ENCODE results near the gene AKAP13.

AKAP13 gene

DNA sequence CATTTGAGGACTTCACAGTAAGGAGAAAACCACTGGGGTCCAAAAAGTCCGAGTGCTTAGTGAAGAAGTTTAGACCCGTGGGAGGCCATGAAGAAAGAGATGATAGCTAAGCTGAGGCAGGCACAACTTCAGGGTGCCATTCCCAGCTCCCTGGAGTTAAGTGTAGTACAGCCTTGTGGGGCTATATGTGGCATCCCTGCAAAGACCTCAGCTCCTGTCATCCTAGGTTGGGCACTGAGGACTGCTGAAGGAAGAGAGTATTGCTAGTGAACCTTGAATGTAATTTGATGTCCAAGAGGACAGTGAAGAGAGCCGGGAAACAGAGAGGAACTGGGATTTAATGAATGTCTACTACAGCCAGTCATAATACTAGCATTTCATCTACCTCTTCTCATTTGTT lies 162.1 kb downstream of the AKAP13 start:
- DNase-seq = no peak

DNA sequence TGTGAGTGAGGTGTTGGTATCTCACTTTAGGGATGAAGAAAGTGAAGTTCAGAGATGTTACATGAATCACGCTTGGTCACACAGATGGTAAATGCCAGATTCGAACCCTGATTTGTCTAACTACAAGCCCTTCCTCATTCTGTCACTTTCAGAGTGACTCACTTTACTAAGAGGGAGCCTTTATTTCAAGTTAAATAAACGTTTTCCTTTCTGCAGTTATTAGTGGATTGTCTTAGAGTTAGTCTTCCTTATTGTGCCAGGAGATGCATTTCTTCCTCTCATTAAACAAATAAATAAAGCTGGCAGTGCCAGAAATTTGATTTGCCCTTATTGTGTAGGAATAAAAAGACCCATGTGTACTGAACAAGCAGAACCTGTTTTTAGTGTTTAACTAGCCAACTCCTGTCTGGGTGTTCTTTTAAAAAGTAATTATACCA lies 162.5 kb downstream of the AKAP13 start:
- DNase-seq = peak; percentile 11

DNA sequence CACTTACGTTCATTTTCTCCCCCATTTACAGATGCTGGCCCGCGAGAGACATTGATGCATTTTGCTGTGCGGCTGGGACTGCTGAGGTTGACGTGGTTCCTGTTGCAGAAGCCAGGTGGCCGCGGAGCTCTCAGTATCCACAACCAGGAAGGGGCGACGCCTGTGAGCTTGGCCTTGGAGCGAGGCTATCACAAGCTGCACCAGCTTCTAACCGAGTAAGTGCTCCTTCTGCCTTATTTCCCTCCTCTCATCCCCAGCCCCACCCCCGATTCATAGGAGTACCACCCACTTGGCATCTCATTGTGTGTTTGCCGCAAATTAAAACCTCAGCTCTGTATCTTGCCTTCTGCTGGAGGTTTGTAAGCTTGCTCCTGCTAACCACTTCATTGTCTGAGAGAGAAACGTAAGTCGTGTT lies 163.3 kb downstream of the AKAP13 start:
- DNase-seq = no peak

- DNase-seq = no peak
Observed at GRCh38 chr15:85545185-85545584, 164.8 kb downstream of the AKAP13 start.

GRCh38 chr15:85545752-85546151 lies 165.3 kb downstream of the AKAP13 start:
- DNase-seq = no peak

GRCh38 chr15:85547386-85547785 lies 167.0 kb downstream of the AKAP13 start:
- DNase-seq = no peak

DNA sequence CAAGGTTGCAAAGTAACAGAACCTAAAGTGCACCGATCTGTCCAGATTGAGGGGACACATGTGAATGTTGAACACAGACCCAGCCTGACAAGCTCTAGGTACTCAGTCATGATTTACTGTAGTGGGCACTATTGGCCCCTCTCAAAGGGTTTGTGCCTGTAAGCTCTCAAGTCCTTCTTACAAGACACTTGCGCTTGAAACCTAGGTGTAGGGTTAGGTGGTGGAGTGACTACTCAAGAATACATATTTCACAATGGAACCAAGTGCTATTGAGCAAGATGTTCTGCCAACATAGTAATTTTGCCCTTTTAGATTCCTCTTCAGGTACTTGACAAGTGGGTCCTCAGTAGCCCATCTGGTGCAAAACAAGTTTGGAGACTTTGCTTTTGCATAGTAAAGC lies 169.9 kb downstream of the AKAP13 start:
- no peak for DNase-seq

DNA sequence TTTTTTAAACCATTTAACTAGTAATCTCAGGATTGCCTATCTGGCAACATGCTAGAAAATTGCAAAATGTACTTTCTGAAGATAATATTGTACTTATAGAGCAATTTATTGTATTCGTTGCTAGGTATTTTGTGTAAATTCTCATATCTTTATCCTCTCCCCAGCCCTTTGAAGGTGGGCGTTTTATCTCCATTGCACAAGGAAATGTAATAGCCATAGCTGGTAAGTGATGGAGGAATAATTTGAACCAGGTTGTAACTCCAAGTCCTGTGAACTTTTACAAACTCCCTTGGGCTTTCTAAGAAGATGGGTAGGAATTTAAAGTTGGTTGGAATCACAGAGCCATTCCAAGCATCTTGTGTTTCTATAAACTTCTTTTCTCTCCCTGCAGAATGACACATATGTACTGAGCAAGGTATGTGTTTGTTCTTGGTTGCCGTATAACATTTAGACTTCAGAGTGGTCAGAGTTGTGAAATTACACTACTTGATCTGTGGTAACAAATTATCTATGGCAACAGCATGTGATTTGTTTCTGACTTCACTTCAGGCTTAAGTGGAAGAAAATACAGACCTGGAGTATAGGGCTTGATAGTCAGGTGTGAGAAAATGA lies 170.9 kb downstream of the AKAP13 start:
- no peak for DNase-seq

GRCh38 chr15:85554852-85555521 lies 174.6 kb downstream of the AKAP13 start:
- no peak for DNase-seq

GRCh38 chr15:85555875-85556617 lies 175.6 kb downstream of the AKAP13 start:
- no peak for DNase-seq

GRCh38 chr15:85556618-85556895 lies 176.2 kb downstream of the AKAP13 start:
- DNase-seq = no peak

GRCh38 chr15:85557385-85557784 lies 177.0 kb downstream of the AKAP13 start:
- no peak for DNase-seq

DNA sequence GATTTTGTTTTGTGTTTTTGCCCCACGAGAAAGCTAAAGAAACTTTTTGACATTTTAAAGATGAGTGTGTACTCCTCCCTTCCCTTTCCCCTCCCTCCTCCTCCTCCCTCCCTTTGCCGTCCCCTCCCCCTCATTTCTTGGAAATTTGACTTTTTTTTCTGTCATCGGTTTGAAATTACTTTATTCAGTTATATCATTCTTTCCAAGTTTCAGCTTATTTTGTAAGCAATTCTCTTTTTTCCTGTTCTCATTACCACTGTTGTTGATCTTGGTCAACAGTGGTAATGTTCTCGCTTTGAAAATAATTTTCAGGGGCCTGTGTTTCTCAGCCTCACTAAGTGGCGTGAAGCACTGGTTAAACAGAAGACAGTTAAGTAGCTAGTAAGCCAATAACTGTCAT lies 178.4 kb downstream of the AKAP13 start:
- no peak for DNase-seq

DNA sequence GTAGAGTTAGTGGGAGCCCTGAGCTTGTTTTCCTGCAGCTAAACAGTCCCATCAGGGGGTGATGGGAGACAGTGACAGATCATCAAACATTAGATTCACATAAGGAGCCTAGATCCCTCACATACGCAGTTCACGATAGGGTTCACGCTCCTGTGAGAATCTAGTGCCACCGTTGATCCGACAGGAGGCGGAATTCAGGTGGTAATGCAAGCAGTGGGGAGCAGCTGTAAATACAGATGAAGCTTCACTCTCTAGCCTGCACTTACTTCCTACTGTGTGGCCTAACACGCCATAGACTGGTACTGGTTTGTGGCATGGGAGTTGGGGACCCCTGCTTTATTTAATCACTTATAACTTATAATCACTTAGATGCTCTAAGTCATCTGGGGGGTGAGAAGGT lies 179.1 kb downstream of the AKAP13 start:
- DNase-seq = no peak

GRCh38 chr15:85562824-85563223 lies 182.4 kb downstream of the AKAP13 start:
- no peak for DNase-seq

GRCh38 chr15:85563328-85563727 lies 182.9 kb downstream of the AKAP13 start:
- peak; percentile 7 for DNase-seq

GRCh38 chr15:85563731-85564130 lies 183.3 kb downstream of the AKAP13 start:
- no peak for DNase-seq

DNA sequence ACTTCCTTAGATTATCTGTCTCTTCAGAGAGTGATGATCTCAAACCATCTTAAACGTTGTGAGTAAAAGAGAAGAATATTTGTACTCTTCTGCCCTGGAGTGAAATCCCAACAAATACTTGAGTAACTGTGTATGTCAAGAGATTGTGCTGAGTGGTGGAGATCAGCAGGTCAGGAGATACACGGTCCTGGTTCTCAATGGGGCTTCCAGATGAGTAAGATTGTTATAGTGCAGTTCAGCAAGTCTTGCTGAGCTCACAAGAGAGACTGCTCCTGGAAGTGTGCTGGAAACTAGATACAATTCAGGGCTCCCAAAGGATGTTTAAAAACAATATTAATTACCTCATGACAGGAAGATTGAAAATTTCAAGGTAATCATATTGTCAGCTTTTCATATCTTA lies 184.3 kb downstream of the AKAP13 start:
- no peak for DNase-seq

- no peak for DNase-seq
Observed at GRCh38 chr15:85568261-85568808, 187.9 kb downstream of the AKAP13 start.

- DNase-seq = no peak
Observed at GRCh38 chr15:85570336-85570735, 189.9 kb downstream of the AKAP13 start.

DNA sequence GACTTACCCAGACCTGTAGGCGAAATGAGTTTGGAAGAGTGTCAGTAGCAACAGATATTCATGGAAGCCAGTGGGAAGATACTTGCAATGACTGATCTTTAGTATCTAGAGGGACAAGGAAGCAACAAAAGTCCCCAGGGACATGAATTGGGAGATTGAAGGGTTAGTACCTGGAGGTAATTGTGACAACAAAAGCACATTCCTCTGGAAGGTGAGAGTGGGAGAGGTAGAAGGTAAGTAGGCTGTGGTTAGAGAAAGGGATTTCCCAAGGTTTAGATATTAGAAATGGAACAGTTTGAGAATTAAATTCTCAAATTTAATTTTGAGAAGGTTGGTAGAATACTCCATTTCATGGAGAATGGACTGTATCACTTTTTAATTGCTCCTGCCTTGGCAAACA lies 191.4 kb downstream of the AKAP13 start:
- no peak for DNase-seq

GRCh38 chr15:85576392-85576791 lies 196.0 kb downstream of the AKAP13 start:
- DNase-seq = no peak

DNA sequence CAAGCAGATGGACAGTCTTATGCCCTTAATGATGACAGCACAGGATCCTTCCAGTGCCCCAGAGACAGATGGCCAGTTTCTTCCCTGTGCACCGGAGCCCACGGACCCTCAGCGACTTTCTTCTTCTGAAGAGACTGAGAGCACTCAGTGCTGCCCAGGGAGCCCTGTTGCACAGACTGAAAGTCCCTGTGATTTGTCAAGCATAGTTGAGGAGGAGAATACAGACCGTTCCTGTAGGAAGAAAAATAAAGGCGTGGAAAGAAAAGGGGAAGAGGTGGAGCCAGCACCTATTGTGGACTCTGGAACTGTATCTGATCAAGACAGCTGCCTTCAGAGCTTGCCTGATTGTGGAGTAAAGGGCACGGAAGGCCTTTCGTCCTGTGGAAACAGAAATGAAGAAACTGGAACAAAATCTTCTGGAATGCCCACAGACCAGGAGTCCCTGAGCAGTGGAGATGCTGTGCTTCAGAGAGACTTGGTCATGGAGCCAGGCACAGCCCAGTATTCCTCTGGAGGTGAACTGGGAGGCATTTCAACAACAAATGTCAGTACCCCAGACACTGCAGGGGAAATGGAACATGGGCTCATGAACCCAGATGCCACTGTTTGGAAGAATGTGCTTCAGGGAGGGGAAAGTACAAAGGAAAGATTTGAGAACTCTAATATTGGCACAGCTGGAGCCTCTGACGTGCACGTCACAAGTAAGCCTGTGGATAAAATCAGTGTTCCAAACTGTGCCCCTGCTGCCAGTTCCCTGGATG lies 198.7 kb downstream of the AKAP13 start:
- DNase-seq = no peak

Measured in EL (cell line).